COLO668 (cell line): ENCODE measurements around the gene HAUS5.
A peak's percentile ranks its signal among the peaks of the same experiment; 100 is the strongest.
"Not testable (repeated sequence)": the region's sequence is repeated elsewhere in the genome, so short reads cannot be mapped to it uniquely, and the experiment has no call there.

Experiments used
- DNase-seq: peaks from one replicate; lab custom pipeline; 2025; ENCODE audit not compliant: unreplicated experiment; lab: John Stamatoyannopoulos, UW

HAUS5 gene

GRCh38 chr19:35641515-35642151 lies 29.1 kb downstream of the HAUS5 start, which contains the start of gene ETV2:
TSS of gene ETV2 (plus strand) at chr19:35641745. CDS start at chr19:35642461, 716 bp downstream.
- no peak for DNase-seq

GRCh38 chr19:35642312-35642711 lies 29.8 kb downstream of the HAUS5 start:
- no peak for DNase-seq

DNA sequence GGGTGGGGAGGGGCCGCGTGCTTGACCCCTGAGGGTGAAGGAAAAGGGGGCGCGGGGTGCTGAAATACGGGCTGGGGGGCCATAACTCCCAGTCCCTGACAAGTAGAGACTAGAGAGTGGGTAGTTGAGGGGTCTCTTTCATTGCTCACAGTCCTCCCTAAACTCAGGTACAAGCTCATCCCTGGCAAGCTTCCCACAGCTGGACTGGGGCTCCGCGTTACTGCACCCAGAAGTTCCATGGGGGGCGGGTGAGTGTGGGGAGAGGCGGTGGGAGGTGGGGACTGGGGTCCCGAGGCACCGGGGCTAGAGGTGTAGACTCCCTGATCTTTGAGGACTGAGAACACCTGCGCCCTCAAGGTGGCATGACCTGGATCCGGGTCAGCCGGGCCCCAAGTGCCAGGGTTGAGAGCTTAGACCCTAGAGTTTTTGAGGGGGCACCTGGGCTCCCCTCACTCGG lies 30.3 kb downstream of the HAUS5 start:
- DNase-seq = no peak

DNA sequence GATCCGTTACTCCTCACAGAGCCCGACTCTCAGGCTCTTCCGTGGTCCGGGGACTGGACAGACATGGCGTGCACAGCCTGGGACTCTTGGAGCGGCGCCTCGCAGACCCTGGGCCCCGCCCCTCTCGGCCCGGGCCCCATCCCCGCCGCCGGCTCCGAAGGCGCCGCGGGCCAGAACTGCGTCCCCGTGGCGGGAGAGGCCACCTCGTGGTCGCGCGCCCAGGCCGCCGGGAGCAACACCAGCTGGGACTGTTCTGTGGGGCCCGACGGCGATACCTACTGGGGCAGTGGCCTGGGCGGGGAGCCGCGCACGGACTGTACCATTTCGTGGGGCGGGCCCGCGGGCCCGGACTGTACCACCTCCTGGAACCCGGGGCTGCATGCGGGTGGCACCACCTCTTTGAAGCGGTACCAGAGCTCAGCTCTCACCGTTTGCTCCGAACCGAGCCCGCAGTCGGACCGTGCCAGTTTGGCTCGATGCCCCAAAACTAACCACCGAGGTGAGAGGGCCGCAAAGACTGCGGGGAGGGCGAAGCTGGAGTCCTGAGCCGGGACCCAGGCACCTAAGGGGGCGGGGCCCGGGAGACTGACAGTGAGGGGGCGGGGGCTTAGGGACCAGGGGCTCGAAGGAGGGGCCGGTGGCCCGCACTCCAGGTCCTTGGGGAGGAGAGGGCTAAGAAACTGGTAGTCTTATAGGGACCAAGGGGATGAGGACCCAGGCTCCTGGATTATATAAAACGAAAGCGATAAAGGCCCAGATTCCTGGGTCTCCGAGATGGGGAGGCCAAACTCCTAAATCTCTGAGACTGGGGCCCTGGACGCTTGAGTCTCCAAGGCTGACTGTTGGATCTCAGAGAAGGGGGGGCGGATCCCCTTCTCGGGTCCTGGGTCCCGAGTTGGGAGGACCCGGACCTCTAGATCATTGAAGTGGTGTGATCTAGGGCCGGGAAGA lies 31.0 kb downstream of the HAUS5 start:
- DNase-seq = peak; percentile 89

GRCh38 chr19:35644206-35644986 lies 31.9 kb downstream of the HAUS5 start:
- DNase-seq = peak; percentile 92

- peak; percentile 61 for DNase-seq
Measured at GRCh38 chr19:35644987-35645679, 32.6 kb downstream of the HAUS5 start.

DNA sequence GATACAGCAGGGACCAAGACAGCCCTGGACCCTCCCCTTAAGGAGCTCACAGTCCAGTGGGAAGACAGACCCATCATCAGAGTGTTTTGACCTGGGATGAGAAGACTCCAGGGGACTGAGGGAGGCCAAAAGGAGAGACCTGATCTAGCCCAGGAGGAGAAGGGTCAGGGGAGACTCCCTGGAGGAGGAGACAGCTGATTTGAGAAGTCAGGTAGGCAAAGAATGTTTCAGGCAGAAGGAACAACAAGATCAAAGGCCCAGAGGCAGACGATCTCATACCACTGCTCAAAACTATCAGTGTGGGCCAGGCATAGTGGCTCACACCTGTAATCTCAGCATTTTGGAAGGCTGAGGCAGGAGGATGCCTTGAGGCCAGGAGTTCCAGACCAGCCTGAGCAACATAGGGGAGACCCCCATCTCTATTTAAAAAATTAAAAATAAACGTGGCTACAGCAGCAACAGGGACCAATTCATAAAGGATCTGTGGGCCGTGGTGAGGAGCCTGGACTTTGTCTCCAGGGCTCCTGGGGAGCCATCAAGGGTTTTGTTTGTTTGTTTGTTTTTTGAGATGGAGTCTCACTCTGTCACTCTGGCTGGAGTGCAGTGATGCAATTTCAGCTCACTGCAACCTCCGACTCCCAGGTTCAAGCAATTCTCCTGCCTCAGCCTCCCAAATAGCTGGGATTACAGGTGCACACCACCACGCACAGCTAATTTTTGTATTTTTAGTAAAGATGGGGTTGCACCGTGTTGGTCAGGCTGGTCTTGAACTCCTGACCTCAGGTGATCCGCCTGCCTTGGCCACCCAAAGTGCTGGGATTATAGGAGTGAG lies 33.4 kb downstream of the HAUS5 start:
- DNase-seq = no peak

- peak; percentile 94 for DNase-seq
Measured at GRCh38 chr19:35648017-35648961, 35.8 kb downstream of the HAUS5 start, which contains the start of gene COX6B1. TSS of gene COX6B1 (plus strand) at chr19:35648323. CDS start at chr19:35651244, 2,921 bp downstream.

GRCh38 chr19:35650581-35650980 lies 38.0 kb downstream of the HAUS5 start:
- no peak for DNase-seq

- not testable (repeated sequence) for DNase-seq
Measured at GRCh38 chr19:35654828-35655227, 42.3 kb downstream of the HAUS5 start.

DNA sequence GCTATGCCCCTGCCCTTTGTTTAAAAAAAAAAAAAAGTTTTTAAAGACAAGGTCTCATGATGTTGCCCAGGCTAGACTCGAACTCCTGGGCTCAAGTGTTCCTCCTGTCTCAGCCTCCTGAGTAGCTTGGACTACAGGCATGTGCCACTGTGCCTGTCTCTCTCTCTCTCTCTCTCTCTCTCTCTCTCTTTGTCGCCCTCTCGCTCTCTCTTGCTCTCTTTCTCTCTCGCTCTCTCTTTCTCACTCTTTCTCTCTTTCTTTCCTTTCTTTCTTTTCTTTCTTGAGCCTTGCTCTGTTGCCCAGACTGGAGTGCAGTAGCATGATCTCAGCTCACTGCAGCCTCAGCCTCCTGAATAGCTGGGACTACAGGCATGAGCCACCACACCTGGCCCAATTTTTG lies 43.1 kb downstream of the HAUS5 start:
- DNase-seq = no peak

- no peak for DNase-seq
Measured at GRCh38 chr19:35656700-35657099, 44.2 kb downstream of the HAUS5 start.

- peak; percentile 5 for DNase-seq
Measured at GRCh38 chr19:35657904-35658700, 45.6 kb downstream of the HAUS5 start.

DNA sequence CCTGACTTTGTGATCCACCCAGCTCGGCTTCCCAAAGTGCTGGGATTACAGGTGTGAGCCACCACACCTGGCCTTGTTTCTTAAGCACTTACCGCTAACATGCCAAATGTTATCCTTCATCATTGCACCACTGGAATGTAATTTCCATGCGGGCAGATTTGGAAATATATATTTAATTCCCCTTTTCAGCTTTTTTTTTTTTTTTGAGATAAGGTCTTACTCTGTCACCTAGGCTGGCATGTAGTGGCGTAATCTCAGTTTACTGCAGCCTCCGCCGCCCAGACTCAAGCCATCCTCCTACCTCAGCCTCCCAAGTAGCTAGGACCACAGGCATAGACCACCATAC lies 49.4 kb downstream of the HAUS5 start:
- DNase-seq = no peak

DNA sequence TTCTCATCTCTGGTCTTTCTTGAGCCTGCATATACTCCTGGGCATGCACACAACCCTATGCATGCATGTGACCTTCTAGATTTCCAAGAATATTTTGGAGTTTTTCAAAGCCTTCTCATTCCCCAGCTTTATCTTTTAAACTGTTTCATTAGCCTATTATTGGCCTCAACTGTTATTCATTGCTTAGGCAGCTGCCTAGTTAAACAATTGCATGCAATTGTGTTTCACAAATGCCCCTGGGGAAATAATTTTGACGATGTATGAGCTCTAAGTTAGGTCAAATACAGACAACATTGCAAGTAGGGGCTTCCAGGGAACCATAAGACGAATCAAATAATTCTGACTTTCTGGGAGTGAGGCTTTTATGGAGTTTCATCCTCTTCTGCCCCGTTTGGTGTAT lies 51.4 kb downstream of the HAUS5 start:
- DNase-seq = no peak

DNA sequence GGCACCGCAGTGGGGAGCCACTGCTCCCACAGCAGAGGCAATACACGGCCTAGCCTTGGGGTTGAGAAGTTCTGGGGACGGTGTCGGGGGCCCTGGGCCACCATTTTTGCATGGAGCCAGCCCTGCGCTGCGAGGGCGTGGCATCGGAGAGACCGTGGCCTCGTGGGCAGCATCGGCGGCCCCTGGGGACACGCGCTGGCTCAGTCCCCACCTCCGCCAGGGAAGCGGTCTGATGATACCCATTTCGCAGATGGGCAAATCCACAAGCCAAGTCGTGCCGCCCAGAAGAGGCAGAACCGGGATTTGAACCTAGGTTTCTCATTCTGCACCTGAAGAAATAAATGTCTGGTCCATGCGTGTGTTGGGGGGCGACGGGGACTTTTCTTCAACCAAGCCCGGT lies 52.6 kb downstream of the HAUS5 start:
- DNase-seq = no peak

- DNase-seq = no peak
Measured at GRCh38 chr19:35665604-35666003, 53.1 kb downstream of the HAUS5 start.
